ENCODE data around the gene FHIT.

The FHIT gene

GRCh38 chr3:60047426-60048200 lies 1203.6 kb downstream of the FHIT start:
- no peak for DNase-seq (ENCODE audit: low spot score)

DNA sequence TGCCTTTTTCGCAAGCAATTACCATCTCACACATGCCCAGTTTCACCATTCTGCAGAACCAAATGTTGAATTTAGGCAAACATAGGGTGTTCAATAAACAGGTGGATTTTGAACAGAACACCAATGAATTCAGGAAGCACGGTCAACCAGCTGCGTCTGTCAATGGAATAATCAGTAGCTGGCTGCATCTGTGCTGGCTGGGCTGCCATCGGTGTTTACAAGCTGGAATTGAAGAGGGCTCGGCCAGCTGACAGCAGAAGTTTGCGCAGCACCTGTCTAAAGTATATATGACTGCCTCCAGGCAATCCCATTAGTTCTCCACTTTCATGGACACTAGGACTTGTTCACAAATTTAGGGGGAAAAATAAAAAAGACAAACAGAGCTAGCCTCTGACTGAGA lies 1205.0 kb downstream of the FHIT start:
- peak; percentile 17 for DNase-seq (ENCODE audit: low spot score)

- DNase-seq (ENCODE audit: low spot score) = no peak
Measured at GRCh38 chr3:60045686-60046085, 1205.6 kb downstream of the FHIT start.

DNA sequence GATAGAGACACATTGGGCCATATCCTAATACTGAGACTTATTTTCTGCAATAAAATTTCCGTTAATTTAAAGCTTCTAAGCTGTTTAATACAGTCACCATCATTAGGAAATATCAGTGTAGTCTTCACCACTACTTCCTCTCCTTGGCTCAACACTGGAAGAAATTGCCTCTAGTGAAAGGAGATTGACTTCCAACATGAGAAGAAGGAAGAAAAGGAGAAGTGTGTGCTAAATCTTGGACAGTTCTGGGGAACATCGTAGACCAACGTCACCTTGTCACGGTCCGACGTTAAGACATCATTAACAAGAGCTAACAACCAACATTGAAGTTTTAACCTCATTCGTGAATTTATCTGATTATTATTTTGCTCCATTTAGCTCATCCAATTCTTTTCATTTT lies 1214.4 kb downstream of the FHIT start:
- DNase-seq (ENCODE audit: low spot score) = no peak

DNA sequence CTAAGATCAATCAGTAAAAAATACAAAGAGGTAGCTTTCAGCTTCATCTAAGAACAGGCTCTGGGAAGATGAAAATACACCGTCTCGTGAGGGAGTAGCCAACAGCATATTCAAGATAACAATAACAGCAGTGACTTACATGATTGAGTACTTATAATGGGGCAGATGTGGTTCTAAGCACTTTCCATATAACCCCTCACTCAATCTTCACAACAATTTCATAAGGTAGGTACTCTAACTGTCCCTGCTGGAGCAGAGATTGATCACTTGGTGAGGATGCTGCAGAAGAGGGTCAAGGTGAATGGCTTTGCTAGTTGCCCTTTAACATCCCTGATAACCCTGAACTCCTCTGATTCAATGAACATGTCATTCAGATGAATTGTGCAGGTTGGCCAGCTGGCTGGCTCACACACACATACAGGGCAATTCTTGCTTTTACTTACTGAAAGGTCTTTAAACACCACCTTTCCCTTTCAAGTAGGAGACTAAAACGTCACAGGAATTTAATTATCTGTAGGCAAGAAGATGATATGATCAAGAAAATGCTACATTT lies 1217.3 kb downstream of the FHIT start:
- DNase-seq (ENCODE audit: low spot score) = no peak

GRCh38 chr3:60030982-60031381 lies 1220.3 kb downstream of the FHIT start:
- no peak for DNase-seq (ENCODE audit: low spot score)

GRCh38 chr3:60028233-60028632 lies 1223.0 kb downstream of the FHIT start:
- DNase-seq (ENCODE audit: low spot score) = no peak

DNA sequence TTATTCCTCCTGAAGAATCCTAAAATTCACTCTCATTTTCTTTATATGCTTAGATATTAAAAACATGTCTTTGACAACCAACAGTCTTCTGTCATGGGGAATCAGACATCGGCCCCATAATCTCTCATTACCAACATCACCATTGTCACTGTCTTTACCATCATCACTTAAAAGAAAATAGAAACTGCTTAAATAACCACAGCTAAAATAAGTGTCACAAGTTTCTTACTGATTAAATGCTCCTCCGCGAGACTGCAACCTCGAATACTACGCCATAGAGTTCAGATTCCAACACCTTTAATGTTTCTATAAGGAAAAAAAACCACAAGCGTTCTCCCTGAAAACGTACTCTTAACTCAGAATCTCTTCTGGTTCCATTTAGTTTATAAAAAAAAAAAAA lies 1223.9 kb downstream of the FHIT start:
- no peak for DNase-seq (ENCODE audit: low spot score)

- DNase-seq (ENCODE audit: low spot score) = peak; percentile 6
Measured at GRCh38 chr3:60025096-60026050, 1225.9 kb downstream of the FHIT start.

- DNase-seq (ENCODE audit: low spot score) = no peak
Measured at GRCh38 chr3:60024400-60024799, 1226.9 kb downstream of the FHIT start.

DNA sequence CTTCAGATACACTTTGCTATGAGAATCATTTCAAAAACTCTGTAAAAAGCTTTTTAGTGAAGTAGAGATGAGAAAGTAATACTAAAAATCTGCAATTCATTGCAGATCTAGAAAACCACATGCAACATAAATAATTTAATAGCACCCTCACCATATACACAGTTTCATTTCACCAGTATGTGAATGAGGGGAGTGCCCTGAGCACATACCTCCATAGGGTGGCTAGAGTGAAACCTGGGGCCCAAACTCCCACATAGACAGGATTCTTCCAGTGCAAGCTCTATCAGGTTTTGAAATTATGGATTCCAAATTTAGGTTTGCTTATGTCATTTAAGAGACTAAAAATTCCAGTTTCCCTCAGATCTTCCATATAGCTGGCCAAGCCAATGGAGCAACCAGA lies 1228.1 kb downstream of the FHIT start:
- DNase-seq (ENCODE audit: low spot score) = no peak

DNA sequence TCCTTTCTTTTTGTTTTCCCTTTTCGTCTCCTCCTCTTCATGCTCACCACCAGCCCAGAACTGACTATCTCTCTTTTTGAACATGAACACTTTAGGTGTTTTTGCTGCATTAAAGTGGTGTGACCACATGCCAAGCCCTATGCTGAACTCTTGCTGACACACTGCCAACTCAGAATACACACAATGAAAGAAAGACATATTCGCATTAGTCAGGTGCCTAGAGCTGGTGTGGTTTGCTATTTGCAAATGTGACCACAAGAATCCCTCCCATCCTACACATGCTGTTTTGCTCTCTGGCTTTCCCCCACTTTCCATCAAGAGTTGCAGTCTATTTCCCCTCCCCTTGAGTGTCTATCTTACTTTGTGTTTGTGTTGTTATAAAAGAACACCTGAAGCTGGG lies 1233.6 kb downstream of the FHIT start:
- DNase-seq (ENCODE audit: low spot score) = no peak

- no peak for DNase-seq (ENCODE audit: low spot score)
Measured at GRCh38 chr3:60015032-60015705, 1236.1 kb downstream of the FHIT start.

DNA sequence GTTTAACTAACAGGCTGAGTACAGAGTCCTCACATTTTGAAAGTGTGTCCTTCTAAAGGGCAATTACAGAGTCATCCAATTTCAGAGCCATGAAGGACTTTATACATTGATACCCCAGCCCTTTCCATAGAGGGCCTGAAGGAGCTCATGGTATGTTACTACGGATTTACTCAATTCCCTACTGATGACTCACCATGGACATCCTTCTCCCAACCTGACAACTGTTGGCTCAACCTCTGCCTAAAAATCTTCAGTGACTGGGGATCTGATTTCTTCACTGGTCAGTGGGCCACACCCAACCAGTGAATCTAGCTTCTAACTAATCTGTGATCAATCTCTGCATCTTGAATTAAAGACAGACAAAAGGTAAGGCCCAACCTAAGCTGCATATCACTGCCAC lies 1238.0 kb downstream of the FHIT start:
- DNase-seq (ENCODE audit: low spot score) = no peak

DNA sequence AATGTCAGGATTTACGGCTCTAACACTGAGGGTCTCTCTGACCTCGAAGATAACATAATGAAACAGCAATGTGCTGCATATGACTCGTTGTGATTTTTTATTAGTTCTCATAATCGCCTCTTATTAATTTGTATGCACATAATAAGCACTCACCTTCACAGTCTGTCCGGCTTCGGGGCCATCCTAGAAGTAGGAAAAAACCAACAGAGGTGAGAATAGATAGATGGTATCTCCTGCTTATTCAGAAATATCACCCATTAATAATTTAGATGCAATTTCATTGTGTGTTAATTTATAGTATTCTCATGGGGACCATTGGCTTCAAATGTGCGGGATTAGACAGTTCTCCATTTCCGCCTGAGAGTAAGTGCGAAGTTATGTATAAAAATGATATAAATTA lies 1240.0 kb downstream of the FHIT start:
- no peak for DNase-seq (ENCODE audit: low spot score)

DNA sequence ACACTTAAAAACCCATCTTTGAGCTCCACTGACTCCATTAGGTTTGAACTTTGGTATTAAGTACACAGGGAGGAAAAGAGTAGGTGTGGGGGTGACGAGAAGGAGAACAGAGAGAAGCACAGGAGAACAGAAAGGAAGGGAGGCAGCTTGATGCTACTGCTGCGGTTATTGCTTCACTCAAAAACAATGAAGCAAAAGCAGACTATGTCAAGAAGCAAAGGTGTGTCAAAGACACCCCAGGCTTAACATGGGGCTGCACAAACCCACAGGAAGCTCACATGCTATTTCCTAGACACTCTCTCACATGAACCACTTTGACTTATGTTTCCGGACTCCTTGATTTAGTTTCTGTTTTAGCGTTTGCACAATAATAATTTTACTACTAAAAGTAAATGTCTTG lies 1240.5 kb downstream of the FHIT start:
- no peak for DNase-seq (ENCODE audit: low spot score)

DNA sequence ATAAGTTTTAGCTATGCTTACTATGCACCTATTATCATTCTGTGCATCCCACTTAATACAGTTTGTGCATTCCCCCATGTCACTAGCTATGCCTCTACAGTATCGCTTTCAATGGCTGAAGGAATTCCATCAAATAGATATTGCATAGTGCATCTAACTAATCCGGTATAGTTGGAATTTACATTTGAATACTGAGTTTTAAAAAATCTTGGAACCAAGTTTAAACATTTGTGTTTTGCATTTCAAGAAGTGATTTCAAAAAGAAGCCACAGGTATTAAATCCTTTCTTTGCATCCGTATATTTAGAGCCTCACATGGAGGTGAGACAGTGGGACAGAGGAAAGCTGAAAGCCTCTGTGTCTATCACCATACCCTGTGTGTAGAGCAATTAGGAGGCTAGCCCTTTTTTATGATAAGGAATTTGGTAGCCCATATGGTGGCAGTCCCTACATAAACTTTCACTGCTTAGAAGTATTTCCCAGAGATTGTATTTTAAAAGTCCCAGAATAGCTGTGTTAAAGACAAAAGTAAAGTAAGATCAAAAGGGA lies 1241.2 kb downstream of the FHIT start:
- DNase-seq (ENCODE audit: low spot score) = no peak

DNA sequence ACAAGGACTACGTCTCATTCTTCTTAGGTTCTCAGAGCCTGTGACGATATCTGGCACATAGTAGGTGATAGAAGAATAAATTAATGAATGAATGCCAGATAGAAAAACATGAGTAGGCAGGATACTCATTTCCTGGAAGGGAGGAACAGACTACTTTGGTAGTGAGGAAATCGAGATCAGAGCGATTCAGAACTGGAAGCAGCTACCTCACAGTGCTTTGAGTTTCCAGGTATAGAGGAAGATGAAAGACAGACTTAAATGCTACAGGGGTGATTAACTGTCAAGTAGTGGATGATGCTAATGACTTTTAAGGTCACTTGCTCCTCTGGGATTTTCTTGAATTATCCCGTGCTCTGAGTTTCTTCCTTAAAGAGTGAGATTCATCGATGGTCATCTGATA lies 1249.9 kb downstream of the FHIT start:
- DNase-seq (ENCODE audit: low spot score) = no peak

GRCh38 chr3:60000311-60001105 lies 1250.7 kb downstream of the FHIT start:
- no peak for DNase-seq (ENCODE audit: low spot score)

- DNase-seq (ENCODE audit: low spot score) = no peak
Measured at GRCh38 chr3:59998058-59998457, 1253.2 kb downstream of the FHIT start.

GRCh38 chr3:59997583-59997982 lies 1253.7 kb downstream of the FHIT start:
- DNase-seq (ENCODE audit: low spot score) = no peak

All from globus pallidus (tissue), 1 donor.